HS-27A (cell line): ENCODE measurements around the gene LRRC72.
"Not testable (repeated sequence)": the region's sequence is repeated elsewhere in the genome, so short reads cannot be mapped to it uniquely, and the experiment has no call there.

Experiments used
- DNase-seq: peaks from one replicate; pipeline ENCODE4 v3.0.0-alpha.2; 2012; ENCODE audit warnings: low read depth, missing footprints

Gene LRRC72

DNA sequence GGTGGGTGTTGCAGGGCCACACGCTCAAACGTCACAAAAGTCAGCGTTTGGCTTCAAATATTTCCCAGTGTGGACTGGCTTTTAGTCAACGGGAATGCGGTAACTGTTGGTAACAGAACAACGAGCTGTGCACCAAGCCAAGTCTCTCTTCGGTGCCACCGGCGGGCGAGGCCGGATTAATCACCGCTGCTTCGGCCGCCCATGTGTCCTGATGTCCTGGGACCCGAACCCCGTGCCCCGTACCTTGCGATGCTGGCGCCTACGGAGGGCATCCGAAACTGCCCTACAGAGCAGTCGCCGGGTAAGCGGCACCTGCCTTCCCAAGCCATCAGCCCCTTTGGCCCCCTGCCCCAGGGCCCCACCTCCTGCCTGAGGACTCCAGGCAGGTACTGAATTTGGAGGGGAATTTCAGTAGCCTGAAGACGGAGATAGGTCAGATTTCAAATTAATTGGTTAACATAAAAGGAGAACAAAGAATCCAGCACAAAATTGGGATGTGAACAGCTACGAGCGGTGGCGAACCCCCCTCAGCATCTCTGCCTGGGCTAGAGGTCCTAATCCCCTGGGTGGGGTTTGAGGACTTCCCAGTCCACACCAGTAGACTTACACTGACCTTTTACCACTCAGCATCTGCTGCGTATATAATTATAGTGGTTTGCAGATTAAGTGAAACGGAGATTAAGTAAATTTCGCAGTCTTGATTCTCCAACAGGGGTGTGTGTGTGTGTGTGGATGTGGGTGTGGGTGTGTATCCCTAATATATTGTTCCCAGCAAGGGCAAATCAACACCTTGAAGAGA lies at the start of gene LRRC72:
TSS of gene LRRC72 (plus strand) at position 84 of the 799 bp plus-strand sequence. CDS start at position 212, 128 bp downstream.
- no peak for DNase-seq

DNA sequence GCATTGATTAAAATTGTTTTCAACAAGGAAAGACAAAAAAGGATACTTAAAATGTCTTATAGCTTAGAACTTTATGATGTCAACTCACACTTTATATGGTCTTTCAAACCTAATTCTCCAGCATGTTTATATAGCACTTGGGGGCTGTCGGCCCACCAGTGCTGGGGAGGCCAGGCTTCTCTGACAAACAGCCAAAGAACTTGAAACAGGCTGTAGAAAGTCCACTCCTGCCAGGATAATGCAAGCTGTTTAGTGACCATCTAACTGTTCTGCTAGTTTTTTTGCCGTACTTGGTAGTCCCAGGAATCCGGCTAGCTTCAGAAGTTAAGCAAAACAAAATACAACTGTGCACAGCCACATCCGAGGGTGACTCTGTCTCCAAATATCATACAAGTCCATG lies 47.5 kb upstream of the LRRC72 start:
- no peak for DNase-seq

DNA sequence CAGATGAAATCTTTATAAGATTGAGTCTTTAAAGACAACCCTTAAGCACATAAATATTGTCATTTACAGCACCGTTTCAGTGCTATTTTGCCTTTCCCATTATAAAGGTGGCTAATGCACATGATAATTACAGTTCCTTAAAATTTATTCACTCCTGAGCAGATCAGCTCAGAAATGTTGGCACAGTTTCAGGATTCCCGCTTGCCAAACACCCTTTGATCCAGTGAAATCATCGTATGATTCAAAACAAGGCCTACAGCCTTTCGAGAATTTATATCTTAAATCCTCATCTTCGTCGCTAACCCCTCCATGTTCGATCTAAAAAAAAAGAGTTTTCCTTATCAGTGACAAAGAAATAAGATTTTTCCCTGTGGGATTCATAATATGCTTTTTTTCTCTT lies 47.0 kb upstream of the LRRC72 start:
- DNase-seq: no peak

DNA sequence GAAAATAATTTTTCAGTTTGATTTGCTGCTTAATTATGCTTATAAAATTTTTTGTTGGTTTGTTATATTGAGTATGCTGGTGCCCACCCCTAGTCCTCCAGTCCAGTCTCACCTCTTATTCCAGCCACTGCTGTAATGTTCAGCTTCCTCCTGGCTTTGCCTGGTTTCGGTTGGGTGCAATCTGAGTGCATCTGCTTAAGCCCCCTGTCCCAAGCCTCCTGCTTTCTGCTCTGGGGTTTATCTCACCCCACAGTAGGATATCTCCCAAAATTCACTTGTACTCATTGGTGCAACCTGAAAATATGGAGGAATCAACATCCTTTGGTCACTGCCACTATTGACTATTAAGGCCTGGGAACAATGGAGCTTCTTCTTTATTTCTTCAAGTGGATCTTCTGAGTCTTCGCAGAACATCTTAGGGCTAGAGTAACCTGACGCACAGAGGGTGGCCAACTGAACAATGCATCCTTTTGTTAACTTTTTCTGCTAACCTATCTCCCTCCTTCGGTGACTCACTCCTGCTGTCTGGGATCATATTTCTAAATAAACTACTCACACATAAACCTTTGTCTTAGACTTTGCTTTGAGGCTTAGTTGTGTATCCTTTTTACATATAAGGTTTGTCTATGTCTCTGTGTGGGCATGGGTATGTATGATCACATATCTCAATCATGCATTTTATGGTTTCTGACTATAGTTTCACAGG lies 42.0 kb upstream of the LRRC72 start:
- DNase-seq: no peak

DNA sequence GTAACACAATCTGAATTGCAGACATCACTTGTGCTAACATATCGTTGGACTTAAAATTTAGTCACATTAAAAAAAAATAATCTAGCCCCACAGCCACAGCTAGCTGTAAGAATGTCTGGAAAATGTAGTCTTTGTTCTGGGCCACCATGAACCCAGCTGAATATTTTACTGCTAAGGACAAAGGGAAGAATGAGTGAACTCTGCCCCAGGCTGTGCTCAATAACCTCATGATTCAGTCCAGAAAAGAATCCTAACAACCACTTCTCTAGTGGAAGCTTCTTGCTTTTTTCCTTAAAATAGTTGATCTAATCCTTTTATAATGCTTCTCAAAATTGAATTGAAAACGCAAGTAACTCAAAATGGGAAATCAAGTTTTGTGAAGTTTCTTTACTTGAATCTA lies 35.5 kb upstream of the LRRC72 start:
- no peak for DNase-seq

DNA sequence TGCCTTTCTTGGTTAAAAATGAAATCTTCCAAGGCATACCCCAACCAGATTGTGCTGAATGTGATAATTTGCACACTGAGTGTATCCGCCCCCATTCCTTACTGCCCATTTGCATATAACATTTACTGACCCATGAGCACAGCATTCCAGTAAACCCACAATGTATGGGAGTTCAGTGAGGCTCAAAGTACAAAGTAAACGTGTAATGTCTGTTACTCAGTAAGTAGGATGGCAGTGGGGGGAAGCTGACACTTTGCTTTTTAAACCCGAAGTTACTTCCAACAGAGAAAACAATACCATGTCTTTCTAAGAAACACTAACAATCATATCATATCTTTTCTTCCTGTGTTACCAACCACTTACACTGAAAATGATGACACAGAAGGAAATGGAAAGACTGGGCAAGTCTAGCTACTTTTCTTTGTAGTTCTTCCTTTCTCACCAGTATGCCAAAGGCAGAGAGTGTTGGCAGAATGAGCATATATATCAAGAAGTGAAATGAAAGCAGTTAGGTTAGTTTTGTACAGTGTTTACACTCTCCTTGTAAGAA lies 34.0 kb upstream of the LRRC72 start:
- DNase-seq: no peak

DNA sequence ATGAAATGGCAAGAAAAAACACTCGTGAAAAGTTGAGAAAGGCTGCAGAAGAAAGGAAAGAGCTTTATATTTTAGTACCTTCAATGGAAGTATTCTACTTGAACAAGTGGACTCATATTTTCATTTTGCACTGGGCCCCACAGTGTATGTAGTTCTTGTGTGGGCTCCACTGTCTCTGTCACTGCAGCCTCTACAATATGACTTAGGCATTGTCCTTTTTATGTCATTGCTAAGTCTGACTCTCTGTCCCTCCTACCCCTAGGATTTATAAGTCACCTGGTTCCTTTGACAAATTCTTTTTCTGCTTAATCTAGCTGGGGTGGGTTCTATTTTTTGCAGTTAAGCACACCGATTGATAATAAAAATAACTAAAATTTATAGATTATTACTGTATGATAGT lies 33.4 kb upstream of the LRRC72 start:
- DNase-seq: no peak

DNA sequence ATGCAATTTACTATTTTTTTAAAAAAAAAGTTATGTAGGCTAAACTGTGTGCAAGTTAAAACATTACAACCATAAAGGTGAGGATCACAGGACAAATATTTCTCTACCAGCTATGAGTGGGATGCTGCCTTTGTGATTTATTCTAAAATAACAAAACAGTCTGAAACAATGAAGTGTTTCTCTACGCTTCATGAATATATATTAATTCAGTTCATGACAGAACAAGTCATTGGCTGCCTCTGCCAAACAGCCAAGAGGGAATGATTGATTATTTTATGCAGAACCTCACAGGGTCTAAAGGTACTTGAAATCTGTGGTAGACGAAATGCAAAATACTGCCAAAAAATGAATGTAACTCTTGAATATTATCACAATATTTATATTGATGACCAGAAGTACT lies 32.1 kb upstream of the LRRC72 start:
- DNase-seq: no peak

DNA sequence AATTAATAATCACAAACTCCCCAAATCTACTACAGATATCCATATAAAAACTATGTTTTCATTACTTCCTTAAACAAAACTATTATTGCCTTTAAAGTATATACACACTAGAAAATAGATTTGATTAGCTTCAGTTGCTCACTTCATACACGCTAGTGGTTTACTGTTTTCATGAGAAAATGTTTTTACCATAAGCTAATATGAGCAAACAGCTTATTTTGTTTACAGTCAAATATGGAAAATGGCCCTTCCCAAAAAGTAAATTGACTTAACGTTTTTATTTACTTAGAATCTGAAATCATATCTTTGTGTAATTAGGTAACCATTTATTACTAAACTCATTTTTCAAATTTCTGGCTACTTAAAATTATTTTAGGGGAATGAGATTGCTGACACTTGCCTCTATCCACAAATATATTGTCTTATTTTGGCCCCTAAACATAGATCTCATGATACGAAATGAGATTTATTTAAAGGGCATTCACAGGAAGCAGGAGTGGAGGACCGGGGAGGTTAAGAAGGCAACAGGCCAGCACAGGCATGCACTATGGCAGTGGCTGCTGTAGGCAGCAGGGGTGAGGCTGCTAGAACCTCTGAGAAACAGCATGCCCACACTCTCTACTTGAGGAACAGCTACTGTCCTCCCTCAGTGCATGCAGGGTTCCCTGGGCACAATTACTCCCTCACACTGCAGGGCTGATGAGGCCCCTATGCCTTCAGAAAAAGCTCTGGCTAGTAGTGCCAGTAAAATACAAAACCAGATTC lies 31.5 kb upstream of the LRRC72 start:
- DNase-seq: no peak

DNA sequence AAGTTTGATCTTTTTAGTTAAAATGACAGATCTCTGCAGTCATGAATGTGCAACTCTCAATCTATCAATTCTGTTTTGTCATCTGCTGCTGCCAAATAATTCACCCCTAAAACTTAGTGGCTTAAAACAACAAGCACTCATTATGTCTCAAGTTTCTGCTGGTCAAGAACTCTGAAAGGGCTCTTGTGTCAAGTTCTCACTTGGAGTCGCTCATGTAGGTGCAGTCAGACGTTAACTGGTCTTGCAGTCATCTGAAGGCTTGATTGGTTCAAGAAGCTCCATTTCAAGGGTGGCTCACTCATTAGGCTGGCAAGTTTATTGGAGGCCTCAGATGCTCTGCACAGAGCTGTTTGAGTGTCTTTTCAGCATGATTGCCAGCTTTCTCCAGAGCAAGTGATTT lies 28.5 kb upstream of the LRRC72 start:
- no peak for DNase-seq

DNA sequence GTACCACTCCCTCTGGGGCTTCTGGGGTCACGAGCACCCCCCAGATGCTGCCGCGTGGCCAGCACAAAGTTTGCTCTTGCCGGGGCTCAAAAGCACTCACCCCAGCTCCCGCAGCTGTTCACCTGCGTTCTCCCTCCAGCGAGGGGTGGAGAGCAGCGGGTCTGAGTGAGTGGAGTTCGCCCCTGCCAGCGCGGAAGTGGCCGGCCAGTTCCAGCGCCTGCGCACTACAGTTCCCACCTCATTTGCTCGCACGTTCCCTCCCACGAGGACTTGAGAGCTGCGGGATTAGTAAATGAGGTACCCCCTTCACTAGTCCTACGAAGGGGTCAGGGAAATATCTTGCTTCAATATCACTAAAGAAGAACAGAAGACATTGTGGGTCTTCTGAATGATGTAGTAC lies 24.3 kb upstream of the LRRC72 start:
- no peak for DNase-seq

DNA sequence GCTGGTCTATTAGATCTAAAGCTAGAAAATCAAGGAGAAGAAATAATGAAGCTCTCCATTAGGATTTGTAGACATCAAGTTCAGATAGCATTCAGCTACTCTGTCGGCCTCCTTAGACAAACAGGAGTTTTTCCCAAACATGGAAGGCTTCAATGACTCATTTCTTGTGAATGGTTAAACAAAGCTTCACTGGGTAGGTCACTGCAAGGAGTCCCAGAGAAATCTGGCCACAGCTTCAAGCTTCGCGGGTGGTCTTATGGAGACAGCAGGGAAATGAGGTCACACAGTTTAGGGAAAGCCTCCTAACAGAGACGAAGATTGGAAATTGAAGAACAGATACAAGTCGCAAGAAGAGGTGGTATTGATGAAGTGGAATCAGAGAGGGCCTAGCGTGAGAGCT lies 22.6 kb upstream of the LRRC72 start:
- DNase-seq: no peak

DNA sequence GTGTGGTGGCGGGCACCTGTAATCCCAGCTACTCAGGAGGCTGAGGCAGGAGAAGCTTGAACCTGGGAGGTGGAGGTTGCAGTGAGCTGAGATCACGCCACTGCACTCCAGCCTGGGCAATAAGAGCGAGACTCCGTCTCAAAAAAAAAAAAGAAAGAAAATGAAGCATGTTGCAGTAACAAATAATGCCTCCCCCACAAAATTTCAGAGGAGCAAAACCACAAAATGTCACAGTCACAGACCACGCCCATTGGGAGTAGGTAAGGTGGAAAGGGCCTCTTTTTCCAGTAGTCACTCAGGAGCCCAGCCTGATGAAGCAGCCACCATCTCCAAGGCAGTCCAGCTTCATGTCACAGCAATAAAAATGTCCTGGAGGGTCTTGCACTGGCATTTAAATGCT lies 20.2 kb upstream of the LRRC72 start:
- DNase-seq: not testable (repeated sequence)

DNA sequence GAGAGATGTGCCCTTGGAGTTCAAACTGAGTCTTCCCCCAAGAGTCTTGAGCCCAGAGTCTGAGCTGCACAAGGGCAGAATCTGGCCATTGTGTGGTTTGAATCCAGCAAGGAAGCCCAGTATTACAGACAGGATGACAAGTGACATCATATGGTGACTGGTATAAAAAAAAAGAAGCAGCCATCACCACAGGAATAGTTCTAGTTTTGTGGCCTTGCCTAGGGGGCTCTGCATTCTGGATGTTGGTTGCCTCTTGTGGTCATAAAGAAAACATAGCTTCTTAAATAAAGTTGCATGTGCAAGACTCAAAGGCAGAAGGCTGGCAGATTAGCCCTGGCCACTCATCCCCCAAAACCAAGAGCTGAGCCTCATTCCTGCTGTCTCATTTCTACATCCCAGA lies 16.8 kb upstream of the LRRC72 start:
- no peak for DNase-seq

DNA sequence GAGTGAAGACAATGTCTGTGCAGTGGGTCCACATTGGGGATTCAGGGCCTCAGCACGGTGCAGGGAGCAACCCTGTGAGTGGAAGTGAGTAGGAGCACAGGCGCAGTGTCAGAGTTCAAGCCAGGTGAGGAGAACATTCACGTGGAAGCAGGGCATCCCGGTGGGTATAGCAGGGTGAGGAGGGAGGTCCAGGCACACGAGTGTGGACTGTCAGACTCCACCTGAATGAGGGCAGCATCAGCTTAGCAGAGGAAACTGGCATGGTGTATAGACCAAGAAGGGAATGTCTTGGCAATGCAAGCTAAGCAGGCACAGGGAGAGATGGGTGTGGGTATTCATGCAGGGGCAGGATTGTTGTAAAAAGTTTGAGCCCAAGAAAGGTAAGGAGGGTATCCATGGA lies 15.3 kb upstream of the LRRC72 start:
- DNase-seq: no peak

DNA sequence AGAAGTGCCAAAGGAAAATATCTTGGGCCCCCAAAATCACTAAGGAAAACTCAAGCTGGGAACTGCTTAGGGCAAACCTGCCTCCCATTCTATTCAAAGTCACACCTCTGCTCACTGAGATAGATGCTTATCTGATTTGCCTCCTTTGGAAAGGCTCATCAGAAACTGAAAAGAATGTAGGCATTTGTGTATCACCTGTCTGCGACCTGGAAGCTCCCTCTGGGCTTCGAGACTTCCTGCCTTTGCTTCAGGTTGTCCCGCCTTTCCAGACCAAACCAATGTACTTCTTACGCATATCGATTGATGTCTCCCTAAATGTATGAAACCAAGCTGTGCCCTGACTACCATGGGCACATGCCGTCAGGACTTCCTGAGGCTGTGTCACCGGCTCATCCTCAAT lies 14.5 kb upstream of the LRRC72 start:
- no peak for DNase-seq

DNA sequence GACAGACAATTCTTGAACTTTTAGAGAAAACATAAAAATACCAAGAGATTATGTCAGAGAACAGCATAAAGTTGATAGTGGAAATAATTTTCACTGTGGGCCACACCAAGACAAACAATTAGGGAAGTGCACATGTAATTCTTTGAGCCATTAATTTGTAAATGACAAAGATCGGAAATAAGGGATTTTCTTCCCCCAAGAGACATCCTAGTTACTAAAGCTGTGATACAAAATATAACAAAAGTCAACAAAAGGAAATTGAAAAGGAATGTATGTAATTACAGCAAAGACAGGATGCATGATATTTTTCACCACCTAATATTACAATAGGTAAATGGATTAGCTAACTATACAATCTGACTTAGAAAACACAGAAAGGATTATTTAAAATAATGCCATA lies 12.4 kb upstream of the LRRC72 start:
- no peak for DNase-seq

DNA sequence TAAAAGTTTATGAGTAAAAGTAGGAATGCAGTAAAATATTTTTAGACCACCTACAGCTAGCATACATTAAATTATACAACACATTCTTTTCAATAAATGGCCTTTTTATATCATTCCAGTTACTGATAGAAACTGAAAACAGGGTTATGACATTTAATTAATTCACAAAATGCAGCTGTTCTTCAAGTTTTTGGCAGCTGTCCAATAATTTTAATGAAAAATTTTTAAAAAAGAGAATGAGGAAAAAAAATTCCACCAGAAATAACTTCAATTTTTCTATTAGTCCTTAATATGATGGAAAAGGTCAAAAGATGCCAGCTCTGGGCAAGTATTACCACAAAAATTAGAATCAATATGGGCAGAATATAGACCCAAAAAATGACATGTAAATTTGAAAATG lies 11.9 kb upstream of the LRRC72 start:
- no peak for DNase-seq

DNA sequence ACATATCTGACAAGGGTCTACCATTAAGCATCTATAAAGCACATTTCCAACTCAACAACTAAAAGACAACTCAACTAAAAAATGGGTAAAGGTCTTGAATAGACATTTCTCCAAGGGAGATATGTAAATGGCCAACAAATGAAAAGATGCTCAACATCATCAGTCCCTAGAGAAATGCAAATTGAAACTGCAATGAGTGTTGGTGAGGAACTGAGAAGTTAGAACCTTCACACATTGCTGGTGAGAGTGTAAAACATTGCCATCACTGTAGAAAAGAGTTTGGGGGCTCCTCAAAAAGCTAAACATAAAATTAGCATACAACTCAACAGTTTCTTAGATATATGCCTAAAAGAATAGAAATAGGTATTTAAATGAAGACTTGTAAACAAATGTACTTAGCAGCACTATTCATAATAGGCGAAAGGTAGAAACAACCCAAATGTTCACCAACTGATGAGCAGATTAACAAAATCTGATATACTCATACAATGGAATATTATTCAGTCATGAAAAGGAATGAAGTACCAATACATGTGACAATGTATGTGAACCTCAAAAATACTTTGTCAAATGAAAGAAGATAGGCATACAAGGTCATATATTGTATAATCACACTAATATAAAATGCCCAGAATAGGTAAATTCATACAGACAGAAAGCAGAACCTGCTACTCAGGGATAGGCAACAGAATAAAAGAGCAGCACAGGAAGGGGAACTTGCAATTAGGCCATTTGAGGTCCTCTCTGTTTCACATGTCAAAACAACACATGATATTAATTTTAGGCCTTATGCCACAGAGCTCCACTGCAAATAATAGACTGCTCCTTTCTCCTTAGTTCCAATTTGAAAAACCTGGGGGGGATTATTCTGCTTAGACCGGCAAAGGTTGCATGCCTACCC lies 10.6 kb upstream of the LRRC72 start:
- DNase-seq: no peak

DNA sequence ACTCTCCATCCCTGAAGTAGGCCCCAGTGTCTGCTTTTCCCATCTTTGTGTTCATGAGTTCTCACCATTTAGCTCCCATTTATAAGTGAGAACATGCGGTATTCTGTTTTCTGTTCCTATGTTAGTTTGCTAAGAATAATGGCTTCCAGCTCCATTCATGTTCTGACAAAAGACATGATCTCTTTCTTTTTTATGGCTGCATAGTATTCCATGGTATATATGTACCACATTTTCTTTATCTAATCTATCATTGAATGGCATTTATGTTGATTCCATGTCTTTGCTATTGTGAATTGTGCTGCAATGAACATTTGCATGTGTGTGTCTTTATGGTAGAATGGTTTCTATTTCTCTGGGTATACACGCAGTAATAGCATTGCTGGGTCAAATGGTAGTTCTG lies 6.6 kb upstream of the LRRC72 start:
- not testable (repeated sequence) for DNase-seq

DNA sequence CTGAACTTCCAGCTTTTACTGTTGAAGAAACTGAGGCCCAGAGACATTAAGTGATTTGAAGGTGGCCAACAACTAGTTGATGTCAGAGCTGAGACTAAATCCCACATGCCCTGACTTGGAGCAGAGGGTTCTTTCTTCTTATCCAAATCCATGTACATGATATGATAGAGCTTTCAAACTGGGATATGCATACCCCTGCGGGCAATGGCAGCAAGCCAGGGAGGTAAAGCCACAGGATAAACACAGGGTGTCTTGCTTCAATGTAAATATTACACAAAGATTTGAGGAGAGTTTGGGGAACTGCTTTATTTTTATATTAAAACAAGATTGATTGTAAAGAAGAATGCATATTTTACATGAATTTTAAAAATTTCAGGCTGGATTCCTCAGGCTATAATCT lies 2.3 kb upstream of the LRRC72 start:
- no peak for DNase-seq

DNA sequence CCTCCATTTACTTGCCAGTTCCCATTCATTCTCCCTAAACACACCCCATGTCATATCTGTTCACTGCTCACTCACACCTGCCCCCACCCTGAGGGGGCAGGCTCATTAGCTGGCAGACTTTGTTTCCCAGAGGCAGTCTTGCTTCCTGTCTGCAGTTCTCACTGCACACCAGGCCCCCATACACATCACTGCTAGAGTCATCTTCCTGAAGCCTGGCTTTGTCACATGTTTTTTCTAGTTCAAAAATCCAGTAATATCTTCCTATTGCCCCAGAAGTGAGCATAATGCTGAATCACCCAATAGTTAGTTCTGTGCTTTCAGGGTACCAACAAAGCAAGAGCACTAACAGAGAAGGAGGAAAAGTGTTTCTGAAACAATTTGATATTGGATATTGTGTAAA lies 1.9 kb downstream of the LRRC72 start:
- DNase-seq: no peak
